K562 (cell line): ENCODE results near the gene CTPS1. TPM values are rescaled to one million over a fixed set of nuclear protein-coding genes. Genes with fewer than 3 reads are reported as not detected.

Experiments
- ATAC-seq: fragments of 200-7000 bp; cut with Tn5 transposase; 3 replicates; pipeline ENCODE4 v1.9.1; 2020; ENCODE audit warnings: moderate library complexity
- BruUV-seq: library from RNA; stranded (reverse); fragments of 400-500 nt; replicated peaks from 2 replicates; lab custom pipeline; 2021; lab: Mats Ljungman, UMichigan
- CTCF ChIA-PET: fragments of 300-600 bp; formaldehyde crosslinking; extraction: SDS; loops from one replicate; lab custom pipeline; 2021; ENCODE audit warnings: low intra/inter-chr PET ratio; lab: Yijun Ruan, JAX
- POLR2A ChIA-PET: fragments of 300-600, 350-650 bp; sonication (Branson Sonifier 250); formaldehyde crosslinking; extraction: SDS; loops from one replicate; lab custom pipeline; 2021; ENCODE audit warnings: antibody characterized with exemption, inconsistent platforms; lab: Yijun Ruan, JAX
- DNase-seq, 4 experiments: peaks; one replicate each; pipeline versions ENCODE4 v3.0.0 to v3.0.0-alpha.2; 2011 to 2018; ENCODE audit warnings: low spot score in 3 of 4, mixed read lengths in 3 of 4; ENCODE audit errors: extremely low read depth in 1 of 4
- FAIRE-seq: peaks from 2 replicates; lab custom pipeline; 2011; peaks lifted over from hg19 to GRCh38; lab: Jason Lieb, UNC
- H2AFZ ChIP-seq: 2 replicates; pipeline ENCODE4 v1.6.0; 2011; ENCODE audit warnings: low read depth, low read length, control low read depth, inconsistent platforms
- H3K27ac ChIP-seq: fragments of 200-600 bp; 3 replicates; pipeline ENCODE4 v1.8.0; 2011; ENCODE audit warnings: low read depth, mild to moderate bottlenecking, control low read depth, inconsistent platforms, low read length, moderate library complexity, mixed read lengths; ENCODE audit errors: extremely low read depth
- H3K27me3 ChIP-seq, 2 experiments: fragments of 300-600 bp in 1 of 2; 2 replicates in 1 of 2; 3 replicates in 1 of 2; pipeline versions ENCODE4 v1.6.0 to v1.8.0; 2011; ENCODE audit warnings: inconsistent platforms in 2 of 2, low read length in 2 of 2, mild to moderate bottlenecking in 1 of 2, mixed read lengths in 1 of 2, moderate library complexity in 1 of 2; ENCODE audit not compliant: control insufficient read depth in 2 of 2, insufficient read depth in 2 of 2
- H3K36me3 ChIP-seq: fragments of 300-600 bp; 3 replicates; pipeline ENCODE4 v1.8.0; 2011; ENCODE audit warnings: mild to moderate bottlenecking, low read length, inconsistent platforms; ENCODE audit not compliant: control insufficient read depth, insufficient read depth
- H3K4me1 ChIP-seq, 2 experiments: fragments of 200-600 bp in 1 of 2; replicated peaks in 1 of 2; 2 replicates in 1 of 2; 3 replicates in 1 of 2; pipeline versions ENCODE4 v1.5.1 to v1.8.0; 2011; ENCODE audit warnings: inconsistent platforms in 2 of 2, low read length in 2 of 2, mild to moderate bottlenecking in 1 of 2, mixed read lengths in 1 of 2, moderate library complexity in 1 of 2; ENCODE audit not compliant: control insufficient read depth in 2 of 2, insufficient read depth in 2 of 2
- H3K4me2 ChIP-seq: 2 replicates; pipeline ENCODE4 v1.6.1; 2011; ENCODE audit warnings: low read length, control low read depth, inconsistent platforms, mixed read lengths; ENCODE audit not compliant: insufficient read depth
- H3K4me3 ChIP-seq: fragments of 200-600 bp; sonication (generic), shearing (Covaris generic); 2 replicates; pipeline ENCODE4 v1.5.1; 2016; ENCODE audit warnings: control low read depth, inconsistent platforms
- H3K79me2 ChIP-seq: fragments of 200-600 bp; 3 replicates; pipeline ENCODE4 v1.8.0; 2011; ENCODE audit warnings: low read length, inconsistent platforms; ENCODE audit not compliant: control insufficient read depth, insufficient read depth
- H3K9ac ChIP-seq, 2 experiments: 2 replicates each; pipeline versions ENCODE4 v1.6.0 to v1.6.1; 2011; ENCODE audit warnings: low read depth in 2 of 2, low read length in 2 of 2, control low read depth in 1 of 2, inconsistent platforms in 1 of 2, mild to moderate bottlenecking in 1 of 2, mixed read lengths in 1 of 2; ENCODE audit not compliant: insufficient read depth in 1 of 2
- H3K9me1 ChIP-seq: one replicate; pipeline ENCODE4 v1.6.0; 2011; ENCODE audit warnings: inconsistent platforms, mild to moderate bottlenecking, low read length, moderate library complexity; ENCODE audit not compliant: control insufficient read depth, insufficient read depth
- H3K9me3 ChIP-seq: replicated peaks from 2 replicates; pipeline ENCODE4 v1.5.1; 2011; ENCODE audit warnings: low read depth, low read length, inconsistent platforms; ENCODE audit not compliant: control insufficient read depth, insufficient read depth
- H4K20me1 ChIP-seq: replicated peaks from 2 replicates; pipeline ENCODE4 v1.6.1; 2011; ENCODE audit warnings: low read length, inconsistent platforms, mixed read lengths; ENCODE audit not compliant: control insufficient read depth, insufficient read depth
- ARID4B ChIP-seq: sonication (generic); formaldehyde crosslinking; IDR thresholded peaks from 2 replicates; pipeline ENCODE4 v1.8.0; 2022; ENCODE audit warnings: mild to moderate bottlenecking, missing genetic modification reagents
- CEBPB ChIP-seq: fragments of 450-650 bp; IDR thresholded peaks from 2 replicates; pipeline ENCODE4 v1.6.1; 2016; ENCODE audit warnings: missing genetic modification characterization, missing compliant biosample characterization
- ESRRB ChIP-seq: fragments of 250-450 bp; sonication (Bioruptor Pico); IDR thresholded peaks from 2 replicates; pipeline ENCODE4 v1.5.0; 2020; ENCODE audit warnings: mild to moderate bottlenecking, moderate library complexity, borderline replicate concordance
- HDAC8 ChIP-seq: fragments of 450-650 bp; IDR thresholded peaks from 2 replicates; pipeline ENCODE4 v1.6.1; 2016; ENCODE audit warnings: mild to moderate bottlenecking, missing genetic modification characterization, moderate library complexity, missing compliant biosample characterization
- HOMEZ ChIP-seq: fragments of 250-450 bp; sonication (Bioruptor Pico); IDR thresholded peaks from 2 replicates; pipeline ENCODE4 v1.4.0; 2020; ENCODE audit warnings: mild to moderate bottlenecking, moderate library complexity
- MTA3 ChIP-seq: fragments of 450-650 bp; formaldehyde crosslinking; IDR thresholded peaks from 2 replicates; pipeline ENCODE4 v1.6.1; 2017; ENCODE audit warnings: mild to moderate bottlenecking, borderline replicate concordance
- RBFOX2 ChIP-seq: fragments of 200-400 bp; formaldehyde crosslinking; IDR thresholded peaks from 2 replicates; pipeline ENCODE4 v1.6.1; 2017; ENCODE audit warnings: low read depth, mild to moderate bottlenecking, low read length, moderate library complexity
- TCF15 ChIP-seq: fragments of 250-450 bp; sonication (Bioruptor Pico); IDR thresholded peaks from 2 replicates; pipeline ENCODE4 v1.8.0; 2022; ENCODE audit warnings: moderate library complexity, mild to moderate bottlenecking, inconsistent platforms
- ZEB2 ChIP-seq: fragments of 450-650 bp; IDR thresholded peaks from 2 replicates; pipeline ENCODE4 v1.6.1; 2016
- ZNF121 ChIP-seq: sonication (generic); formaldehyde crosslinking; conservative IDR thresholded peaks from 2 replicates; pipeline ENCODE4 v1.8.0; 2022; ENCODE audit warnings: missing genetic modification reagents
- WGBS: fragments of 100-300 bp; shearing (Covaris generic); methylation state at CpG from one replicate; pipeline ENCODE4 v1.1.6; 2016; ENCODE audit warnings: low coverage, mixed read lengths; ENCODE audit not compliant: insufficient coverage; ENCODE audit errors: missing lambda C conversion rate; 5-methylcytosine and 5-hydroxymethylcytosine counted together
- in situ Hi-C: fragments of 300-500 bp; cut with MboI; formaldehyde crosslinking; loops from 4 replicates; pipeline ENCODE4 v1.15.0; 2018; ENCODE audit warnings: inconsistent platforms, mixed read lengths
- intact Hi-C: fragments of 100-400 bp; cut with micrococcal nuclease; formaldehyde crosslinking; loops from 2 replicates; pipeline ENCODE4 v1.14.2; 2022
- polyA plus RNA-seq, 8 experiments: library from polyadenylated mRNA; depleted of rRNA in 4 of 8; stranded (reverse) in 5 of 8; unstranded in 3 of 8; fragments of >200 nt; fragmentation: Nextera tagmentation in 2 of 8; fragmentation: Illumina TruSeq in 1 of 8; extraction: Ambion mirVana in 2 of 8; extraction: Trizol in 1 of 8; gene quantifications; 2 replicates each; pipeline versions ENCODE4 v1.2.1 to v1.2.3, GENCODE V29; 2011 to 2014; ENCODE audit warnings: inconsistent platforms in 1 of 8, missing spikeins in 1 of 8
- total RNA-seq, 7 experiments: library from RNA; depleted of rRNA in 6 of 7; stranded (reverse); fragments of >200 nt in 6 of 7; fragmentation: Illumina TruSeq in 2 of 7; extraction: Trizol in 2 of 7; gene quantifications; 2 replicates each; pipeline versions ENCODE4 v1.2.1 to v1.2.3, GENCODE V29; 2011 to 2021; ENCODE audit warnings: low replicate concordance in 1 of 7

CTPS1 gene
- total and polyA plus RNA-seq, 9 of the 15 experiments (the other 6 are each of a cell fraction or from before 2014, with no cell fraction given) = 44.4 to 164 (median 87.7) TPM

- ChIA-PET CTCF (no interaction called here), POLR2A (interaction anchor here (0.6 to 1.8 kb wide), 2 partner anchors 9 to 920 kb away, joined by 3 to 9 read pairs; partner anchors contain the start of gene SLFNL1)
- H3K4me1 ChIP-seq = peaks cover 0 to 11% of the 10 kb centered on the region in 2 experiments; a peak in 1 of 5 replicates
- no peak for FAIRE-seq
- H2AFZ ChIP-seq = no peak overlapping the region
- WGBS = 98% methylated on average over 6 of the region's 6 CpGs
- H3K9me3 ChIP-seq = no peaks in the 10 kb centered on the region
- H3K9ac ChIP-seq = no peak overlapping the region
- peaks cover 96% of the 10 kb centered on the region for H3K36me3 ChIP-seq
- peaks cover 6% of the 10 kb centered on the region for H3K9me1 ChIP-seq
- no peak overlapping the region for H3K27ac ChIP-seq
- no peaks in the 10 kb centered on the region for H3K79me2 ChIP-seq
- H3K4me3 ChIP-seq = no peak overlapping the region
- no peaks in the 10 kb centered on the region for H3K27me3 ChIP-seq
- no peak overlapping the region for H3K4me2 ChIP-seq
- intact Hi-C loops (no loop called here), in situ Hi-C loops (no loop called here)
- ATAC-seq = no peak
- BruUV-seq = no TSS peak
- no peaks in the 10 kb centered on the region for H4K20me1 ChIP-seq
- no peak for DNase-seq
- TF ChIP-seq HDAC8 (no peak), ZNF121 (CRISPR knock-in tag) (peak; percentile 48; the same call in 1 of the 2 replicates)
Measured at GRCh38 chr1:41013024-41013423, 33.5 kb downstream of the CTPS1 start.

GRCh38 chr1:41013796-41014195 lies 34.3 kb downstream of the CTPS1 start:
- ChIA-PET POLR2A (interaction anchor here (0.6 kb wide), 1 partner anchor 10 kb away, joined by 3 read pairs; no protein-coding TSS in a partner anchor), CTCF (no interaction called here)
- BruUV-seq = no TSS peak
- H3K4me1 ChIP-seq = peaks cover 0 to 14% of the 10 kb centered on the region in 2 experiments; a peak in 1 of 5 replicates
- H3K27me3 ChIP-seq = no peaks in the 10 kb centered on the region
- no peak for ATAC-seq
- H2AFZ ChIP-seq = no peak overlapping the region
- H3K79me2 ChIP-seq = no peaks in the 10 kb centered on the region
- H3K4me2 ChIP-seq = no peak overlapping the region
- H4K20me1 ChIP-seq = no peaks in the 10 kb centered on the region
- peak; percentile 32 for FAIRE-seq
- in situ Hi-C loops (no loop called here), intact Hi-C loops (no loop called here)
- H3K27ac ChIP-seq = no peak overlapping the region
- no peak for DNase-seq
- peaks cover 6% of the 10 kb centered on the region for H3K9me1 ChIP-seq
- WGBS = 92% methylated on average over 7 of the region's 7 CpGs
- no peak overlapping the region for H3K4me3 ChIP-seq
- peaks cover 94% of the 10 kb centered on the region for H3K36me3 ChIP-seq
- no peaks in the 10 kb centered on the region for H3K9me3 ChIP-seq
- H3K9ac ChIP-seq = no peak overlapping the region
- TF ChIP-seq ARID4B = no peak
- TF ChIP-seq HOMEZ (CRISPR knock-in tag) = no peak
- no peak for TF ChIP-seq ESRRB
- no peak for TF ChIP-seq ZEB2
- TF ChIP-seq TCF15 = no peak
- TF ChIP-seq MTA3 = no peak
- TF ChIP-seq RBFOX2 = no peak
- no peak for TF ChIP-seq CEBPB
